GM21528 (cell line): ENCODE results near the gene PGM5.

ENCODE experiments used
- ATAC-seq: cut with Tn5 transposase; IDR thresholded peaks from one replicate; pipeline ENCODE4 v1.9.1; 2021; ENCODE audit warnings: mild to moderate bottlenecking, moderate library complexity; ENCODE audit not compliant: unreplicated experiment, low FRiP score

PGM5 gene

DNA sequence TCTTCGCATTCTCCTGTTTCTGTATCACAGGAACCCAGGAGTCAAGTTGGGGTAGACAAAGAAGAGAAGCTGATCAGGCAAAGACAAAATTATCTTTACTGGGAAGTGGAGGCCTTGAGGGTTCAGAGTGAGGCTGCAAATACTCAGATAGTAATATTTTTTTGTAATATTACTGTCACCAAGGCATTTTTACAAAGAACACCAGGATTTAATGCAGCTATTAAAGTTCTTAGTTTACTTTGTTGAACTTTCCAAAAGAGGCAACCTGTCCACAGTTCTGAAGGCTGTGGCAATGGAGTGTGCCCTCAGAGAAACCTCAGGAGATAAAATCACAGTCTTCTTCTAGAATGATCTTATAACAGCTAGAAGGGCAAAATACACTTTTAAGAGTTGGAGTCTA lies 74.9 kb downstream of the PGM5 start:
- ATAC-seq, result no peak

DNA sequence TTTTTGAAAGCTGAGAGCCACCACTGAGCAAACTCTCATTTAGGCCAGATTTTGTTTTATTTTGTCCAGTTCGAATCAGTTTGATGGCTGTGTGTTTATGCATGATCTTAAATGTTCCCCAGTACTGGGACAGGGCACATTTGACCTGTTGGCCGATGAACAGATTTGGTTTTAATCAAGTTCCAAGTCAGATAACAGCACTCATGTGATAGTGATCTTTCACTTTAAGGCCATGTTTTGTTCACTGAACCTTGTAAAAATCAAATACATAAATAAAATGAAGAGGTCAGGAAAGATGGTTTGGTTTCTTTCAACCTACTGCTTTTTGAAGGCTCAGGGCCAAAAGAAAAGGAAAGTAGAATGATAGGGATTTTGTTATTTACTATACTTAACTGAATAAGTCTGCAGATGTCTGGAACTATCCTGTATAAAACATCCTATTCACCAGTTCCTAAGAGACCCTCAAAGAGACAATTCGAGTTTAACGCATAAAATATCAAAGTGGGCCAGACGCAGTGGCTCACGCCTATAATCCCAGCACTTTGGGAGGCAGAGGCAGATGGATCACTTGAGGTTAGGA lies 77.2 kb downstream of the PGM5 start:
- ATAC-seq, result no peak

DNA sequence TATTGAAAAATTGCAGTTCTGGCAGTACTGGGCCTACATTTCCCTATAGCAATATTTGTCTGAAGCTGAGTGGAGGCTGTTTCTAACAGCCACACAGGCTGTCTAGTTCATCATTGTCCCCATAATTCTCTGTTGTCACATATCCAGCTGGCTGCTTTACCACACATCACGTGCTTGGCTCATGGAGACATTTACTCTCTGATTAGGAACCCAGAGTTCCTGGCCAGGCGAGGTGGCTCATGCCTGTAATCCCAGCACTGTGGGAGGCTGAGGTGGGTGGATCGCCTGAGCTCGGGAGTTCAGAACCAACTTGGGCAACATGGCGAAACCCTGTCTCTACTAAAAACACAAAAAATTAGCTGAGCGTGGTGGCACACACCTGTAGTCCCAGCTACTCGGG lies 81.4 kb downstream of the PGM5 start:
- no peak for ATAC-seq

DNA sequence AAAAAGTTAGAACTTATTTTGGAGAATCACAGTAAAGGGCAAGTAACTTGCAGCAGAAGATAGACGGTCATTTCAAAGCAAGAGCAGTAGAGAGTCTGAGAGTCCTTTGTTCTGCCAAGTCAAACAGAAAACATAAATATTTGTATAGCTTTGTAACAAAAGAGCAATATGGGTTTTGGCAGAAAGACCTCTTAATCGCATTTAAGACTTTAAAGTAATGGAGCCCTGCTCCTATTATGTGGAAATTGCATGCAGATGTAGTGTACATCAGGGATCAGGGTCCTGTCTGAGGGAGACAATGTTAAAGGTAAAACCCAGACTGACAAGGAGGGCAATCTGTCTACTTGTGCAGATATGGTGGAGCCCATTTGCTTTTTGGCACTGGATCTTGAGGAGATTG lies 87.2 kb downstream of the PGM5 start:
- ATAC-seq, result no peak

DNA sequence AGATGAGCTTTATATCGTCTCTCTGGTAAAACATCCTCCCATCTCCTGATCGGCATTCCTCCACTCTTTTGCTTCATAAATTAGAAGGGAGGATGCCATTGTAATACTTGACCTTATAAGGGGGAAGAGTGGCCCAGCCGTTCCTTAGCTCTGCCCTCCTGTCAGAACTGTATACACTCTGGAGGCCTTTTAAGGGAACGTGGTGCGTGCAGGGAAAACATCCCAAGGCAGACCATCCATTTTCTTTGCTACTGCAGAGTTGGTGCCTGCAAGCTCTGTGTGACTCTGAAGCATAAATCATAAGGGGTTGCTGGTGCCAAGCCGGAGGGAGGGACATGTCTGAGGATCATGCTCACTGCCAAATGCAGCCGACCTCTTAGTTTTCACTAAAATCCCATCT lies 90.4 kb downstream of the PGM5 start:
- no peak for ATAC-seq

DNA sequence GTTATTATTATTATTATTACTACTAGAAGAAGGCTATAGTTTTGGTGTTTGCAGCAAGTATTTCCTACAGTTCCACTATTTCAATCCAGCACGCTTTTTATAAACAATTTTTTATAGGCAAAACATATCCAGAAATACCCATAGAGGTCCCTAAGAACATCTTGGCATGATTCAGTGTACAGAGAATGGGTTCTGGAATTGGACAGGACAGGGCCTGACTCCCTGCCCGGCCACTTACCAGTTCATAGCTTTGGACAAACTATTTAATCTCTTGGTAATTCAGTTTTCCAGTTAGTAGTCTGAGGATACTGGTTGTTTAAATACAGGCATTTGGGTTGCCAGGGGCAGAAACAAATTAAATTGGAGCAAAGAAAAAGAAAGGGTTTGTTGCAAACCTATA lies 91.2 kb downstream of the PGM5 start:
- no peak for ATAC-seq

DNA sequence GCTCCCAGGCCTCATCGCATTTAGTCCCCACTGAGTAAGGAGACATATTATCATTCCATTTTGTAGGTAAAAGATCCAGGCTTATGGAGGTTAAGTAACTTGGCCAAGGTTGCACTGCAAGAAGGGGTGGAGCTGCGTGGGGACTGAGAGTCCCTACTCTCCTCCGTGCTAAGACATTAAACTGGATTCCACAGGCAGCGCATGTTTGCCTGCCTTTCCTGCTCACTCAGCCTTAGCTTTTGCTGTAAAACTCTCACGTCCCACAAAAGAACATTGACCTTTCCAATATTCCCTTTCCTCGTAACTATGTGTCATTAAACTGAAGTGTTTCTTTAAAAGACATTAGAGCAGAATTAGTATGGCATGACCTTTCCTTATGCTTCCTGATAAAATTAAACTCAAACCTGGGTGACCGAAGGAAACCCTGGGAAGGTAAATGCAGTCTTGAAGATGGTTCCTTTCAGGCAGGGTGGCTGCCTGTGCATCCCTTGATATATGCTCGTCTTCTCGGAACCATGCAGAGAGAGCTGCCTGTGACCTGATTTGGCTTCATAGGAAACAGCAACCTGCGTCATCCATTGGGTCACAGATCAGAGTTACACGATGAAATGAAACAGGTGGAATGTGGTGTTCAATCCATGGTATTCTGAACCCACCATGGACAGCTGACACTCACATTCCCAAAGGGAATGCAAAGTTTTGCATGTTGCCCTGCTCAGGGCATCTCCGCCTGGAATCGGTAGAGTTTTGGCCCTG lies 98.3 kb downstream of the PGM5 start:
- no peak for ATAC-seq

DNA sequence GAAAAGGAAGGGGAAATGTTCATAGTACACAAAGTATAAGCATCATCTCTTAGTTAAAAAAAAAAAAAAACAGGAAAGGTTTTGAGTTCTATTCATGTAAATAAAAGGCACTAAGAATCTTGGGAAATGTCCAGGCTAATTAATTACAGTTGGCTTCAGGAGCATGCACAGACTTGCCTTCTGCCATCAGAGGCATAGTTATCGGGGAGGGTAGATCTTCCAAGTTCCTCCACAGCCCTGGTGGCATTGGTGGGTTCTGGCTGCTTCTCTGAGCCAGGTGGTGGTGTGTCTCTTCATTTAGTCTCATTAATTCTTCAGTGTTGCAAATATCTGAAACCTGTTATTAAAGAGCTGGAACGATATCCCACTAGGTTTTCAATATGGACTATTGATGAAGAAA lies 99.0 kb downstream of the PGM5 start:
- ATAC-seq, result no peak

DNA sequence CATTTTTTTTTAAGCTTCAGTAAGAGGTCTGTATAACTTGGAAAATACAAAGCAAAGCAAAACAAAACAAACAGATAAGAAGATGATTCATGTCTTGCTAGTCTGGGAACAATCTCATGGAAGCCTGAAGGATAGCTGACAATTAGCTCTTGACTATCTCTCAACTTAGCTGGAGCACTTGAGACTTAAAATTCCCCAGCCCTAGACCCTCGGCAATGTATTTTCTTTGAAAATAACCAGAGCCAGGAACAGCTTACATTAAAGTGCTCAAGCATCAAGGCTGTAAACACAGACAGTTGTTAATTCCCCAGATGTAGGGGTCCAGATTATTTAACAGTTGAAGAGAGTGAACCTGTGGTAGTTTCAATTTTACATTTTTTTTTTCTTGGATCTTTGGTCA lies 101.4 kb downstream of the PGM5 start:
- no peak for ATAC-seq

DNA sequence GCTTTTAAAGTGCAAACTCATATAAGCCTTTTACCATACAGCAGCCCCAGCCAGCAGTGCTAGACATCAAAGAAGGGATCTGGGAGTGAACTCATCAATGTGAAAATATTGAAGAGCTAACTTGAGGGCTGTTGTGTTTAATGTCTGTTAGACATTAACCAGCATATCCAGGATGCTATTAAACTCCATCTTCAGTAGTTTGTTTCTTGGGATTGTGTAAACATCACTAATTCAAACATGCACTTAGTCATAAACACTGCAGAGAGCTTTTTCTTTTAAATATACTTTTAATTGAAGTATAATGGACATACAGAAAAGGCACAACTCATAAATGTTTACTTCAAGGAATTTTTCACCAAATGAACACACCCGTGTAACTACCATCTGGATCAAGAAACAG lies 102.5 kb downstream of the PGM5 start:
- ATAC-seq, result no peak

DNA sequence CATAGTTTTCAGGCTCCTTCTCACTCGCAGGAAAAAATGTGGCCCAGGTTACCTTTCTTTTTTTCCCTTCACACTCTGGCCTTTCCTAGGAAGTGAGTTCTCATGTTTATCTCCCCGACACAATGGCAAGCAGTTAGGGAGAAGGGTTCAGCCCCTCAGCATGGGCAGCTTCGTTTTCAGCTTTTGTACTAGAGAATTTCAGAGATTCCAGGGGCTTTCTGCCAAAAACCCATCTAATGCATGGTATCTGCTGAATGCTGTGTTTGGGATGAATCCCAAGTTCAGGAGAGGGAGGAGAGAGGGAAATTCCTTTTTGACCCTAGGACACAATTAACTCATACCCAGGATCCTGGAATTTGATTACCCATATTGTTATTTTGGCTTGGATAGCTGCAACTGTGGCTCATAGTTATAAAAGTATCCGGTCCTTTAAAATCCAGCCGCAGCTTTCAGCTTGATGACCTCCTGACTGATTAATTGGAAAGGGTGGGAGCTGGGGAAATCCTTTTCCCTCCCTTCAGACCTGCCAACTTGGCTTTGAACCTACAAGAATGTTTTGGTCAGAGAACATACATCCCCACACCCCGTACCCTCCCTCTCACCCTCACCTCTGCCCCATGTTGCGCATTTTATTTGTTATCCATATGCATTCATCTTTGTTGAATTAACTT lies 105.8 kb downstream of the PGM5 start:
- no peak for ATAC-seq

DNA sequence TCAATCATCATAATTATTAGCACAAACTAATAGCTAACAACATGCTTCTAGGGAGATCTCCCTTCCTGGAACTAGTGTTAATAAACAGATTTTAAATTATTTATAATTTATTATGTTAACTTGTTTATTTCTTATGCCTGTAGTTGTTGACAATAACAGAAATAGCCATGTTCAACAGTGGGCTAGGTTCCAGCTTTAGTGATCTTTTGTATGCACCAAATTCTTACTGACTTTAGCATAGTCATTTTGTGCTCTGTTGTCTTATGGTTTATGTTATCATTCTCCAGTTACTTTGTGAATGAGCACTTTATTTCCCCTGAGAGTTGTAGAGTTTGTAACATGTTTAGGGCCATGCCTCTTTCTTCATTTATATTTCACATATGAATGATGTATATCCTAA lies 113.7 kb downstream of the PGM5 start:
- no peak for ATAC-seq

DNA sequence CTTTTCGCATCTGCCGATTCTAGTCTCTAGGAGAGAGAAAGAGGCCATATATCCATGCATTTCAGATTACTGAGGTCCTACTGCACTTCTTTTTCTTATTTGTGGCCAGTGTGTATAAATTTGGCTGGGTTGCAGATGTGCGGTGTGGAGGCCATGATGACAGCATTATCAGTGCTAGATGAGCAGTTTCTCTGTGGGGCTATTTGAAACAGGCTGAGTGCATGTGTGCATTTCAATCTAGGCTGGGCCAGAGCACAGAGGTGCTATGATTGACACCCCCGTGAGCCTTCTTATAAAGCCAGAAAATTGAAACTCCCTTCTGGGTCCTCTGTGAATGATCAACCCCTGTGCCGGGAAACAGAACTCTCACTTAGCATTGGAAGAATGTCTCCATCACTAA lies 114.2 kb downstream of the PGM5 start:
- ATAC-seq, result no peak

DNA sequence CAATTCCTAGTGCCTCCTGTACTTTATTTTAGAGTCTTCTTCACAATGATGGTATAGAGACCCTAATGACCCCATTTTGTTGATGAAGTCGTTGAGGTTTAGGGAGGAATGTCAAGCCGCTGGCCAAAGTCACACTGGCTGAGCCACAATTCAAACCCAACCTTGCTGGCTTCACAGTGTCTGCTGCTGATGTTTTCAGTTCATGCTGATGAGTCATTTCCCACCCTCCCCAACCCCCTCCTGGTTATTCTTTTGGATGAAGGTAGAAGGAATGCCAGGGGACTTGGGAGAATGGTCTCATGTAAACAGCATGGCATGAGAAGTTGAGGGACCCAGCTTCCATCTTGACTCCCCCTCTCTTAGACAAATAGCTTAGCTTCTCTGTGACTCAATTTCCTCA lies 115.7 kb downstream of the PGM5 start:
- ATAC-seq, result no peak

DNA sequence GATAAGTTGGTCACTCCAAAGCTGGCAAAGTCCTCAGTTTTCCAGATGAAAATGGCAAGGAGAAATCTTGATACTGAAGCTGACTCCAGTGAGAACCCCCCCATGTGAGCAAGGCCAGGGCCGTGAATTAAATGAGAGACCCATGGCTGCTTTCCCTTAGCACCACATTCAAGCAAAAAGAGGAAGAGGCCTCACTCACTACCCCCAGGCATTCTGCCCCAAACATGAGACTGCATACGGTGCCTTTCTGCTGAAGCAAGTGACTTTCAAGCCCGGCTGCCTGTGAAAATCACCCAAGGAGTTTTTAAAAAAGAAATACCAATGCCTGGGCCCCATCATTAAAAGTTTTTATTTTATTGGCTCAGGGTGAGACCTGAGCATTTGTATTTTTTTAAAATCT lies 117.4 kb downstream of the PGM5 start:
- ATAC-seq, result no peak

DNA sequence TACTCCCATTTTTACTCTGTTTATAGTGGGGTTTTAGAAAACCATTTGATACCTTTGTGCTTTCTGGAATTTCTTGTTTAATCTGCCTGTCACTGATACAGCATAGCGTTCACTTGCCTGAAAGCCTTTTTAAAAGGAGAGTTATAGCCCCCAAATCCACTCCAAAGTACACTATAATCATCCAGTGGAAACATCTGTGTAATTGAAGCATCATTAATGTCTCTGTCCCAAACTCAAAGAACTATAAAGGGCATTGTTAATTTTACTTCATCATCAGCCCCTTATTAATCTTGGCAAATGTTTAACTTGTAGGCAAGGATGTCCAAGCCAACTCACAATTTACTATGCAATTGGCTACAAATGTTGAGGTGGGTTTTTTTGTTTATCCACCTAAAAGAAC lies 120.0 kb downstream of the PGM5 start:
- no peak for ATAC-seq

DNA sequence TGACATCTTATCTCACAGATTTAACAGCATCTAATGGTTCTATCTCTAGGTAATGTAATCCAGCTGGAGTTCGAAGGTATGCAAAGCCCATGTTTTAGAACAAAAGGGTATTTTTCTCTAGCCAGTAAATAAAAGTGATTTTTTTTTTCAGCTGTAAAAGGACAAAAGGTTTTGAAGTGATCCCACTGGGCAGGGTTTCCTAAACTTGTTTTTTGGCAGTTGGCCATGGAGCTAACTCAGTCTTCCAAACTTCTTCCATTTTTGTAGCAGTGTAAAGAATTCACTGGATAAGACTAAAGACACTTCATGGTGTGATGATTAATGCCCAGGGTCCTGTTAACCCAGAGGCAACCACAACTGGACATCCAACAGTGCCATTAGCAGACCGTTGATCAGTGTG lies 120.4 kb downstream of the PGM5 start:
- ATAC-seq, result no peak

DNA sequence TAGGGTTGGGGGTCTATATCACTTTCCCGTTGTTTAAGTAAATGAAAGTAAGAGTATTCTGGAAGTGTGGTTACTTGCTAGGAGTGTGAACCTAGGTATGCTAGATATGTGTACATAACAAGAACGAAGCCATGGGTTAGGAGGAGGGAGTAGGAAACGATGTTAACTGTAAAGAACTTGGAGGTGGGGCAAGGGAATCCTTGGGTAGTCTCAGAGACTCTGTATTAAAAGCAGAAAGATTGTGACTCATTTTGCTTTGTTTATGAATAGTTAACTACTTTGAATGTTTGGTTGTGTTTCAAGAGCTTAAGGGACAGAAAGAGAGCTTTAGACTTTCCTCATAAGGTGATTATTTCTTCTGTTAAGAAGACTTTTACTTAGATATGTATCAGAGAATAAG lies 124.4 kb downstream of the PGM5 start:
- no peak for ATAC-seq

DNA sequence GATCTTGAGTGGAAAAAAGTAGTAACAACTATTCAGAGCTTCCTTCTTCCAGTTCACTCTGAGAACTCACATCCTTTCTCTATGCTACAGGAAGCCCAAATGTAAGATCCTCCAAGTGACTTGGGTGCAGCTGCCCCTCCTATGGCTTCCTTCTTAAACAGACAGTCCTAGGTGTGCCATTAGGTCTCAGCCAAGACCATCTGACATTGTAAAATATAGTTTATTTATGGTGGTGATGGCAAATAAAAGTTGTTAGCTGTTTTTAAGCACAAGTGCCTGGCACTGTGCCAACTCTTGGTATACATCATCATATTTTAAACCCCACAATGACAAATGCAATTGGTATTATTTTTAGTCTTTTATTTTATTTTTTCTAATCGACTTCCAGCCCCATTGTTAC lies 126.1 kb downstream of the PGM5 start:
- no peak for ATAC-seq

DNA sequence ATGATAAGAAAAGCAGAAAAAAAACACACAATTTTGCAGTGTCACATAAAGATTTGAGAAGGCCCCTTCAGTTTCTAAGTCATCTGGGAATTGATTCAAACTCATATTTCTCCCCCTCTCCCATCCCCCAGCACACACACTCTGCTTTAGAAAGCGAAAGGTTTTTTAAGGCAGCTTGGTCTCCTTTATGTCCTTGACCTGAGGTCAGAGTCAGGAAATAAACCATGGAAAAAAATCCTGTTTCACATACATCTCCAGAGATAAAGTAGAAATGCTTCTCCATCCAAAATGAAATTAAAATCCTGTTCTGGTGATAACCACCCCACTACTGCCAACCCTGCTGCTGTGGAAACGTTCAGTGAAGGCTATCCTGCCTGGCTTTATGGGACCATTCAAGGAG lies 131.7 kb downstream of the PGM5 start:
- no peak for ATAC-seq

DNA sequence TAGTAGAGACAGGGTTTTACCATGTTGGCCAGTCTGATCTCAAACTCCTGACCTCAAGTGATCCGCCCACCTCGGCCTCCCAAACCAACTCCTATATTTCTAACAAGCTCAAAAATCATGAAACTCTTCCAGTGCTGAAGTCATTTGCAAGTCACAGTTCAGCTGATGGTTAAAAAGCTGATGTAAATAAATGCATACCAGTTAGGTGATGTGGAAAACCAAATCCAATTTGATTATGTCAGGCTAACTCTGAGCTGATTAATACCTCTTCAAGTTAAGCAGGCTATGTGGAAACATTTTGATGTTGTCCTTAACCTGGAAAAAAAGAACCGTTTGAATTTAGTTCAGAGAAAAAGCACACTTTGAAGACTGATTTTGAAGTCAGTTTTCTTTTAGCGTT lies 133.2 kb downstream of the PGM5 start:
- no peak for ATAC-seq

DNA sequence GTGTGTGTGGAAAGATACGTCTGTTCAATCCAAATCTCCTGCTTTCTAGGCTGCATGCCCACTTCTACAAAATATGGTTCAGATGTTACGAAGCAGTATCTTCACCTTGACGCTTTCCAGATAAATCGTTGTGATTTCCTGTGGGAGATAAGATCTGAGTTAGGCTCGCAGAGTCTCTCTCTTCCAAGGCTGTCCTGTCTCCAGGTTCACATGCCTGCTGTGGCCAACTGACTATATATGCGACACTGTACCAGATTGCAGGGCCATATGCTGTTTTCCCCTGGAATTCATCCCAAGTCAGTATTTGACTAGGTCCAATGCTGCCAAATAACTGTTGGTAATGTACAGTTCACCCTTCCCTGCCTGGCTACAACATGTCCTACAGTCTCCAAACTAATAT lies 136.4 kb downstream of the PGM5 start:
- ATAC-seq, result no peak
